Retinal pigment epithelial cell (primary cell): ENCODE results near the gene POLE.

Experiments
- DNase-seq: peaks from one replicate; pipeline ENCODE4 v3.0.0-alpha.2; 2010; ENCODE audit warnings: low read depth
- H3K4me3 ChIP-seq: 2 replicates; pipeline ENCODE4 v1.5.1; 2011; ENCODE audit warnings: mild to moderate bottlenecking, low read length, control low read depth, moderate library complexity
- CTCF ChIP-seq: conservative IDR thresholded peaks from 2 replicates; pipeline ENCODE4 v1.5.1; 2011; ENCODE audit warnings: low read depth, low read length, control low read depth, inconsistent platforms

Gene POLE

GRCh38 chr12:132661972-132662371 is 25.2 kb downstream of the POLE start:
- DNase-seq, result no peak
- H3K4me3 ChIP-seq, result no peak overlapping the region
- no peak for TF ChIP-seq CTCF

GRCh38 chr12:132660996-132661395 is 26.1 kb downstream of the POLE start:
- H3K4me3 ChIP-seq, result no peak overlapping the region
- DNase-seq, result no peak
- no peak for TF ChIP-seq CTCF

GRCh38 chr12:132660052-132660451 is 27.1 kb downstream of the POLE start:
- DNase-seq, result no peak
- TF ChIP-seq CTCF, result no peak
- no peak overlapping the region for H3K4me3 ChIP-seq

GRCh38 chr12:132659146-132659545 is 28.0 kb downstream of the POLE start:
- DNase-seq, result no peak
- no peak for TF ChIP-seq CTCF
- no peak overlapping the region for H3K4me3 ChIP-seq

- TF ChIP-seq CTCF, result no peak
- DNase-seq, result no peak
- no peak overlapping the region for H3K4me3 ChIP-seq
Observed at GRCh38 chr12:132658149-132658894, 28.8 kb downstream of the POLE start.

GRCh38 chr12:132657004-132657727 is 30.0 kb downstream of the POLE start:
- TF ChIP-seq CTCF, result no peak
- no peak for DNase-seq

More at GRCh38 chr12:132657004-132657727, 30.0 kb downstream of the POLE start:
- H3K4me3 ChIP-seq, result no peak overlapping the region
